ENCODE data around the gene DGKB.
"Not testable (repeated sequence)": the region's sequence is repeated elsewhere in the genome, so short reads cannot be mapped to it uniquely, and the experiment has no call there.

DGKB gene

DNA sequence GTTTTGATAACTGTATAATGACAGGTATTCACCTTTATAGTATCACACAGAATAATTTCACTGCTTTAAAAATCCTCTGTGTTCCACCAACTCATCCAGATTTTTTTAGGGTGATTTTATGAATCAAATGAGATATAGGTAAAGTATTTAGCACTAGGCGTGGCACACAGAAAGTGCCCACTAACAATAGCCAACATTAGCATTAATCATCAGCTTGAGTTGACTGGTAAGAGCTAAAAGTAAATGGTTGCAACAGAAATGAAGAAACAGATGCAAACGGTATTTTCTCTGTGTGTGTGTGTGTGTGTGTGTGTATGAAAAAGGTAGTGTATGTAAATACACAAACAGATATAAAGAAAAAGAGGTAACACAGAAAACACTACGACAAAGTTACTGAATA lies 534.3 kb downstream of the DGKB start:
- DNase-seq: no peak

DNA sequence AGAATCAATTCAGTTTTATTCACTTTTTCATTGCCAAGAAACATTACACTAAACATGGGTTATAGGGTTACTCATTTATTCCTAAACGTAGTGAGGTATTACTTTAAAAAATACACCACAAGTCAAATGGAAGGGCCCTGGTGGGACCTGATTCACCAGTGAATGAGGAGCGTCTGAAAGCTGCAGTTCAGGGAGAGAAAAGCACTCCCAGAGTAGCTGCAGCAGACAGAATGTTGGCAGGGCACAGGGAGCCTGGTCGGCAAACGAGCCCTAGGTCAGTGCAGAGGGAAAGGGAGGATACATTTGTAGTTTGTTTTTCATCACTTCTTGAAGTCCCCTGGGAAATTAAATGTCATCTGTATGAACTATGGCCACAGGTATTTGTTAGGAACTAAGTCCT lies 551.4 kb downstream of the DGKB start:
- DNase-seq: no peak

DNA sequence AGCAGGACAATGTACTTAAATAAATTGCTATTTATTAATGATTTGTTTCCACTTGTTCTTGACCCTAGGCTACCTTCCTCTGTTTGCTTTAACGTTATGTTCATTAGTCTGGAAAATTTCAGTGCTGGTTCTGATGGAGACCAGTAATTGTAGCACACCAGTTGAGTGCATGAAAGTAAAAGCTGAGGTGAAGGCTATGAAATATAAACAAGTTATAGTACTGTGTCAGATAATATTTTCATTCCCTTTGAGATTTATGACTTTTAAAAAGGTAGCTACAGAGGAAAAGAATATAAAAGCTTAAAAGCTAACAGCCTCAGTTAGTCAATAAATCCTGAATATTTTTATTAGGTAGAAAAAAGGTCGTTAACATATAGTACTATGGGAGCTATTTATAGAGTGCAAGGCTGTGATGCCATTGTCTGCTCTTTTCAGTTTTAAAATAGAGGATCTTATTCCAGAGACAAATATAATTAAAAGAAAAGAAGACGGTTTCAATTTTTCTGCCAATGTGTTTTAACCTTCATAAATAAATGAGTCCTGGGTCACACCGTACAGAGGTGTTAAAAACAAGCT lies 561.3 kb downstream of the DGKB start:
- DNase-seq: no peak

DNA sequence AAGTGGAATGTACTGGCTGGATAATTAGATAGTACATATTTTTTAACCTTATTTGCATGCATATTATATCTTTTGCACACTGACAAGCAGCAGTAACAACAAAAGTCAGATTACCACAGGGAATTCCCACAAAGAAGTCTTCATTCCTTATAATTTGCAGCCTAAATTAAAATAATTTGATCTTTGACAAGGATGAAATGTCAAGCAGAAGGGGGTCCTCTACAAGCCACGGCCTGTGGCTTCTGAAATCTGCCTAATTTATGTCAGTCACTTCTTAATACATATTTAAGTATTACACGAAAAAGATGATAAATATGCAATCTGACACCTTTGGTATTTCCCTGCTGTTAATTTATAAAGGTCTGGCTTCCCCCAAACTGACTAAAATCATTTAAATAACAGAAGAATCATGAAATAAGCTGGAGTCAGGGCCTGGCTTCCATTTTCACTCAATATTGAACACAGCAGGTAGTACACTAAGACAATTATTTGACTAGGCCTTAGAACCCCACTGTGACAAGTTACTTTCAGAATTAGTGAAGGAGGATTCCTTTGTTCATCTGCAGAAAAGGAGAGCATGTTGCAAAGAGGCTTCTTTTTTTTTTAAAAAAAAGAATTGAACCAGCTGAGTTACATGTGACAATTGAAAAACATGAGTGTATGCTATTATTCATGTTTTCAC lies 562.0 kb downstream of the DGKB start:
- DNase-seq: no peak

- DNase-seq: no peak
Observed at GRCh38 chr7:14339861-14340260, 562.7 kb downstream of the DGKB start.

DNA sequence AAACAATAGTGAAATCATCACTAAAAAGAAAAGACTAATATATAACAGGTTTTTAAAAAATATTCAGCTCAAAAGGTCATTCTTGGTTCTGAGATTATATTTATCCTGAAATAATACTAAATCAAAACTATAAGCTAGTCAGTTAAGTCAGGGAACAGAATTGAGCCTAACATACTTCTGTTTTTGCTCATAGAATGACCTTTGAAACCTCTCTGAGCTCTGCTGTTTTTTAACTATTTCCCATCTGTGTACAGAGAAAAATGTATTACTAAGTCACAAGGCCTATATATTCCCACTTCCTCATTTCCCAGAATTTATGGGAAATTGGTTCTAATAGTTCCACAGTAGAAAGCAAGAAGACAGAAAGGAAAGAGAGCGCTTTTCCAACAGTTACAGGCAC lies 566.3 kb downstream of the DGKB start:
- DNase-seq: no peak

DNA sequence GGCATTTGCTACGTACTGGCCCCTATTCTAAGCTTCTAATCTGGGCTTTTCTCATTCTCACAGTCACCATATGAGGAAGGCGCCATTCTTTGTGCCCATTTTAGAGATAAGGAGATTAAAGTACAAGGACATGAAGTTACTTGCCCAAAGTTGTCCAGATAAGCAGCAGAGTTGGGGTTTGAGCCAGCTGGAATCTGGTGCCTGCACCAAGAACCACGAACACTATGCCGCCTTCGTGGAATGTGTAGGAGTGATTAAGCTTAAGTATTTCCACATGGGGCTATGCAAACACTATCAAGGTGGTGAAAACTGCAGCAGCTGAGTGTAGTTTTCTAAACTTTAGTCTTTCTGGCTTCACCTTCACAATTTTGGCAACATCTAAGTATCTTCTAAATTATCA lies 570.4 kb downstream of the DGKB start:
- no peak for DNase-seq

- DNase-seq: no peak
Observed at GRCh38 chr7:14324767-14325166, 577.8 kb downstream of the DGKB start.

GRCh38 chr7:14322724-14323123 lies 579.8 kb downstream of the DGKB start:
- no peak for DNase-seq

DNA sequence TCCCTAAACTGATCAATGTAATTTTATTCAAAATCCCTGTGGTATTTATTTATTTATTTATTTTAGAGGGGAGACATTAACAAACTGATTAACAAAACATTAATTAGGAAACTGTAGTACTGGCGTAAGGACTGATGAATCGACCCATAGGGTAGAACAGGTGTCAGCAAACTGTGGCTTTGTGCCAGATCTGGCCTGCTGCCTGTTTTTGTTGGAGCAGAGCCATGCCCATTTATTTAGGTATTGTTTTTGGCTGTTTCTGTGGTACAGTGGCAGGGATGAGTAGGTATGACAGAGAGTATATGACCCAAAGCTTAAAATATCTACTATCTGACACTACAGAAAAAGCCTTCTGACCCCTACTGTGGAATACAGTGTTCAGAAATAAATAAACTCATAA lies 580.6 kb downstream of the DGKB start:
- DNase-seq: no peak

- DNase-seq: no peak
Observed at GRCh38 chr7:14309432-14309831, 593.1 kb downstream of the DGKB start.

DNA sequence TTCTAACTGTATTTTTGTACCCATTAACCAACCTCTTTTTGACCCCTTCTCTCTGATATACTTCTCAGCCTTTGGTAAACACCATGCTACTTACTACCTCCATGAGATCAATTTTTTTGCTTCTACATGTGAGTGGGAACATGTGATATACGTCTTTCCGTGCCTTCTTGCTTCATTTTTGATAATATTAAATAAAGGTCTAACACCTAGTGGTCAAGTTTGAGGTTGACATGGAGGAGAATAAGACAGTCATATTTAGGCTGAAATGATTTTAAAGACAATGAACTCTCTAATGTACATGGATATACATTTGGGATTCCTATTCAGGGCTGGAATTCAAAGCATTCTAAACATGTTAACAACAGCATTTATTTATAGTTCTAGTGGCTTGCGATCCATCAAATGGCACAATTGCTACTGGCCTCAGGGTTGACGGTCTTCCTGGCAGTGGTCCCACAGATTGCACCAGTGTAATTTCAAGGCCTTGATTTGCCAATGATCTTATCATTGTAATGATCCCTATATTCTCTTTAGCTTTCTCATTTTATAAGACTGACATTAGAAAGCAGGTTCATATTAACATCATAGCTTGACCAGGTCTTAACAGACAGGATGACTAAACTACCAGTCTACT lies 597.2 kb downstream of the DGKB start:
- no peak for DNase-seq

GRCh38 chr7:14303536-14303935 lies 599.0 kb downstream of the DGKB start:
- DNase-seq: no peak

DNA sequence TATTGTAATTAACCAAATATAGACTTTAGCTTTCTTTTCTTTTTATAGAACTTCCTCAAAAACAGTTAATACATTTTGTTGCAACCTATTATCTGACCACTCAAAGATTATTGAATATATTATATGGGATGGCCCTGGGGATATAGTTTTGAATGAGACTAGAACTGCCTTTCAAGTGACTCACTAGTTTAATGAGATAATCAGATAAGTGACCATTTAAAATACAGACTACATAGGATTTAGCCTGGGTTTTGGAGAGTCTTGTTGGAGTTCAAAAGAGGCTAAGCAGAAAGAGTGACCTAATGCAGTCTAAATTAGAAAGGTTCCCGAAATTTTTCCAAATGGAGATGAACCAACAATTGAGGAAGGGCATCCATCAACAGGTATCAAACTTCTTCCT lies 607.9 kb downstream of the DGKB start:
- no peak for DNase-seq

GRCh38 chr7:14293434-14293833 lies 609.1 kb downstream of the DGKB start:
- DNase-seq: no peak

DNA sequence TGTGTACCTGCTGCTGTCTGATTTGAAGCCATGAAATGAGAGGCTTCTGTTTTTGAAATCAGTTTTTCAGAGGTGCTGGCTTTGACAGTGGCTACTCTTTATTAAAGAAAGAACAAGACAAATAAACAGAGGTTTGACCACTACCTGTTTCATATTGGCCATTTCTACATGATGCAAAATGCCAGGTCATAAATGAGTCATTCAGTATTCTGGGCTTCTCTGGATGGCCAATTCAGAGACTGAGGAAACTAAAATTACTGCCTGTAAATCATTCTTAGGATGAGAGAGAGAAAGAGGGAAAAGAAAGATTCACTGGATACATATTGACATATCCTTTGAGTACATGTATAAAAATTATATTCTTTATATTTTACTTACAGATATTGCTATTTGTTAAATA lies 609.8 kb downstream of the DGKB start:
- DNase-seq: no peak

DNA sequence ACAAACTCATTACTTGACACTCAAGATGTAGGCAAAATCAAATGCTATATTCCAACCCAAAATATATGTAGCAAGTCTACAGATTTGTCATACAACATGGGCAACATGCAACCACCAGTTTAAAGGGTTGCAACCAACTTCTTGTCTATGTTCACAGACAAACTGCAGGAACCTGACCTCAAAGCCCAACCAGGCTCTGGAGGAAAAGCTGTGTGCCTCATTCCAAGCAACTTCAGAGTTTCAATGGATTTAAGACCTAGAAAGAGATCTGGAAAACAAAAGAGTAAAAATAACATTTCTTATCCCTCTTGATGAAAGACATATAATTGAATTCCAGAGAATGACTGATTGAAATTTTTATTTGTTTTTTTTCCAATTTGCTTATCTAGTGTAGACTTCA lies 612.6 kb downstream of the DGKB start:
- no peak for DNase-seq

- DNase-seq: no peak
Observed at GRCh38 chr7:14288701-14289100, 613.9 kb downstream of the DGKB start.

- DNase-seq: no peak
Observed at GRCh38 chr7:14287398-14287797, 615.2 kb downstream of the DGKB start.

- DNase-seq: no peak
Observed at GRCh38 chr7:14286036-14286435, 616.5 kb downstream of the DGKB start.

GRCh38 chr7:14279065-14279871 lies 623.3 kb downstream of the DGKB start:
- not testable (repeated sequence) for DNase-seq

DNA sequence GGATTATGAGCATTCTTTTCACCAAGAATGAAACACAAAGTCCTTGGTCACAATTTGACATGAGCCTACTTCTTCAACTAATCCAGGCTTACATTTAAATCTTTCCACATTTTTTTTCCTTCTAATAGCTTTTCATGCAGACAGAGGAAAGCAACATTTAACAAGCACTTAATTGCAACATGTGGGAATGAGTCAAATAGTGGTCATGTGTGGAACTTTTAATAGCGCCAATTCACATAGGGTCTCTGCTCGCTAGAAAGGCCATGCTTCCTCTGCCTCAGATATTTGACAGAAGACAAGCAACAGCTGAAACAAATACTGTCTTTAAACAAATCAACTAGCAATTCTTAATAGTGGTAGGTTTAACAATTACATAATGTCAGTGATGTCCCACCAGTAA lies 627.2 kb downstream of the DGKB start:
- DNase-seq: no peak

GRCh38 chr7:14271441-14271840 lies 631.1 kb downstream of the DGKB start:
- no peak for DNase-seq

DNA sequence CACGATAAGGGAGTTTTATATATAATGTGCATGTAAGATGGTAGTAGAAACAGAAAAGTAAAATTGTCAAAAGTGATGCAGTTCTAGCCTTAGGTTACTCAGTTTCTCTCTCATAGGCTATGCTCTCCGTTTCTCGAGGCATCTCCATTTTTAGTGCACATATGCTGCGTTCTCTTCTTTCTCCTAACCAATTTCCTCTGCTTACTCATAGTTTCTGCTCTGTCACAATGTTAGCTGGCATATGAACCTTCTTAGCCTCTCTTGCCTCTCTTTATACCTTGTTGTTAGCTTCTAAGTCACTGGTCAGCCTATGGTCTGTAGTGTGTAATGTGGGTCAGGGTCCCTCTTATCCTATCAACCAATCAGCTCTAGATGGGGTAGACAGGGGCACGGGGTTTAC lies 632.5 kb downstream of the DGKB start:
- no peak for DNase-seq
